Endometrium (tissue), 2 donors: ENCODE results near the gene TXNDC8.
"Not testable (repeated sequence)": the region's sequence is repeated elsewhere in the genome, so short reads cannot be mapped to it uniquely, and the experiment has no call there.

ENCODE experiments used
- FAIRE-seq: peaks from 2 replicates; lab custom pipeline; 2012; peaks lifted over from hg19 to GRCh38; lab: Jason Lieb, UNC
- donor health status: control.
- donor health status: control.

Gene TXNDC8

GRCh38 chr9:110327716-110328115, 9.9 kb downstream of the TXNDC8 start:
- no peak for FAIRE-seq

- no peak for FAIRE-seq
Measured at GRCh38 chr9:110323818-110324217, 13.8 kb downstream of the TXNDC8 start.

GRCh38 chr9:110320651-110321445, 16.8 kb downstream of the TXNDC8 start:
- peak; percentile 99 for FAIRE-seq

GRCh38 chr9:110319781-110320492, 17.7 kb downstream of the TXNDC8 start:
- FAIRE-seq = no peak

- FAIRE-seq = no peak
Measured at GRCh38 chr9:110317911-110318310, 19.8 kb downstream of the TXNDC8 start.

GRCh38 chr9:110316261-110317075, 21.2 kb downstream of the TXNDC8 start:
- no peak for FAIRE-seq

- not testable (repeated sequence) for FAIRE-seq
Measured at GRCh38 chr9:110311978-110312377, 25.7 kb downstream of the TXNDC8 start.

- FAIRE-seq = no peak
Measured at GRCh38 chr9:110309681-110310080, 28.0 kb downstream of the TXNDC8 start.

- FAIRE-seq = no peak
Measured at GRCh38 chr9:110308633-110309038, 29.0 kb downstream of the TXNDC8 start.

- FAIRE-seq = no peak
Measured at GRCh38 chr9:110307191-110307590, 30.5 kb downstream of the TXNDC8 start.

GRCh38 chr9:110303133-110303532, 34.5 kb downstream of the TXNDC8 start:
- FAIRE-seq = no peak

GRCh38 chr9:110298043-110298605, 39.5 kb downstream of the TXNDC8 start:
- FAIRE-seq = no peak

- FAIRE-seq = no peak
Measured at GRCh38 chr9:110293248-110293647, 44.4 kb downstream of the TXNDC8 start.

GRCh38 chr9:110291921-110292557, 45.6 kb downstream of the TXNDC8 start:
- no peak for FAIRE-seq

GRCh38 chr9:110290001-110290400, 47.7 kb downstream of the TXNDC8 start:
- FAIRE-seq = no peak

- no peak for FAIRE-seq
Measured at GRCh38 chr9:110288503-110288902, 49.2 kb downstream of the TXNDC8 start.

GRCh38 chr9:110287289-110287680, 50.4 kb downstream of the TXNDC8 start:
- no peak for FAIRE-seq

GRCh38 chr9:110284211-110284844, 53.3 kb downstream of the TXNDC8 start:
- no peak for FAIRE-seq

- no peak for FAIRE-seq
Measured at GRCh38 chr9:110283751-110284150, 53.9 kb downstream of the TXNDC8 start.

- FAIRE-seq = no peak
Measured at GRCh38 chr9:110282739-110283081, 55.0 kb downstream of the TXNDC8 start.

- FAIRE-seq = no peak
Measured at GRCh38 chr9:110282018-110282738, 55.5 kb downstream of the TXNDC8 start.
